RCC 7860 (cell line): ENCODE data around the gene PSG3.
"Not testable (repeated sequence)": the region's sequence is repeated elsewhere in the genome, so short reads cannot be mapped to it uniquely, and the experiment has no call there.

Source experiments
- DNase-seq: peaks from one replicate; pipeline ENCODE4 v3.0.0-alpha.2; 2015; ENCODE audit warnings: low spot score
- FAIRE-seq: peaks from 2 replicates; lab custom pipeline; 2012; peaks lifted over from hg19 to GRCh38; lab: Jason Lieb, UNC

PSG3 gene

DNA sequence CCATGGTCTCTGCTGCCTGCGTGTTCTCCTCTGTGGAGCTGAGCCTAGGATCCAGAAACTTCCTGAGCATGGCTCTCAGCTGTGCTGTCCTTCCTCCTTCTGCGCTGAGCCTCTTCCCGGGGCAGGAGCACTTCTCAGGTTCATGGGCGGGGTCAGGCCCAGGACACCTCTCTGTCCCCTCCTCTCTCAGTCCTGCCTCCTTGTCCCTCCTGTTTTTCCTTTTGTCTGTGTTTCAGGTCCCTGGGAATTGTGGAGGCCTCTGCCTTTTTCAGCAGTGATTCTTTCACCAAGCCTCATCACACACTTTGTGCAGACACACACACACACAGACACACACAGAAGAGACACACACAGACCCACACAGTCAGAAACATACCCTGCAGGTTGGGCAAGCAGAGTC is at the start of gene PSG3:
TSS of gene PSG3 (minus strand) at position 101 of the 400 bp plus-strand sequence. CDS start at position 4, 97 bp downstream.
- not testable (repeated sequence) for DNase-seq, FAIRE-seq

GRCh38 chr19:42788766-42789165 is 48.5 kb upstream of the PSG3 start:
- not testable (repeated sequence) for FAIRE-seq, DNase-seq

GRCh38 chr19:42787766-42788165 is 47.5 kb upstream of the PSG3 start:
- not testable (repeated sequence) for DNase-seq, FAIRE-seq

- DNase-seq, result peak; percentile 75
- peak; percentile 78 for FAIRE-seq
Observed at GRCh38 chr19:42776750-42777612, 36.7 kb upstream of the PSG3 start.

GRCh38 chr19:42774510-42775158 is 34.4 kb upstream of the PSG3 start:
- FAIRE-seq, DNase-seq: not testable (repeated sequence)

DNA sequence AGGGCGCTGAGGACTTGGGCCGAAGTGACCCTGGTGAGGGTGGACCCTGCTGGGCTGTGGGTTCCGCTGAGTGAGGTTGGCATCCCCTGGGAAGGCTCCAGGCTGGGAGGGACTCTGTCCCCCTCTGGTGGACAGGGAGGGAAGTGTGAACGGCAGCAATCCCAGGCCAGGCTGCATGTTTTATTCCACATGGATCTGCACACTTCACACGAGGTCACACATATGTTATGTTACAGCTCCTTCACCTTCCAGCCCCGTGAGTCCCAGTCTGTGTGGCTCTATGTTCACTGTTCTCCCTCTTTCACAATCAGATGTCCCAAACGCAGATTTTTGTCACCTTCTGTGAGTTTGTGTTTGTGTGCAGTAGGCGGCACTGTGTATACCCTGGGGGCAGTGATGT is 27.0 kb upstream of the PSG3 start:
- not testable (repeated sequence) for DNase-seq, FAIRE-seq

GRCh38 chr19:42766871-42767270 is 26.6 kb upstream of the PSG3 start:
- not testable (repeated sequence) for DNase-seq, FAIRE-seq

GRCh38 chr19:42764836-42765235 is 24.6 kb upstream of the PSG3 start:
- DNase-seq (no peak), FAIRE-seq (no peak)

DNA sequence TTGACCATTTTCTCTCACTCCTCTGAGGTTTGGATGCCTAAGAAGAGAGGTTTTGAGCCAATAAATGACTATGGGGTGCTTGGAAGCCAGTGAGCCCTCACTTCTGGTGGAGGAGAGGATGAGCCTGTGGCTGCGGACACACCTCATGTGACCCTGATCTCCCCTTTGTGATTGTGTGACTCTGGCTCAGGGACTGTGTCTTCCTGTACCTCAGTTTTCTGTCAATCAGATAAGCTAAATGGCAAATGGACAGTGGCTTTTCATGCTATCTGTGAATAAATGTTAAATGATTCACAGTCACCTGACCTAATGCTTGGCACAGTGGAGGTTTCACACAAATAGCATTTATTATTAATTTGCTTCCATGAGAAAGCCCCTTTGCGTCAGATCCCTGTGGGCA is 22.5 kb upstream of the PSG3 start:
- DNase-seq (peak; percentile 29), FAIRE-seq (peak; percentile 30)

- not testable (repeated sequence) for FAIRE-seq, DNase-seq
Observed at GRCh38 chr19:42761924-42762295, 21.6 kb upstream of the PSG3 start.

- DNase-seq, result peak; percentile 82
- peak; percentile 86 for FAIRE-seq
Observed at GRCh38 chr19:42760954-42761923, 21.0 kb upstream of the PSG3 start.

- DNase-seq, FAIRE-seq: not testable (repeated sequence)
Observed at GRCh38 chr19:42758667-42759066, 18.4 kb upstream of the PSG3 start.

GRCh38 chr19:42752246-42752645 is 12.0 kb upstream of the PSG3 start:
- DNase-seq, FAIRE-seq: not testable (repeated sequence)

DNA sequence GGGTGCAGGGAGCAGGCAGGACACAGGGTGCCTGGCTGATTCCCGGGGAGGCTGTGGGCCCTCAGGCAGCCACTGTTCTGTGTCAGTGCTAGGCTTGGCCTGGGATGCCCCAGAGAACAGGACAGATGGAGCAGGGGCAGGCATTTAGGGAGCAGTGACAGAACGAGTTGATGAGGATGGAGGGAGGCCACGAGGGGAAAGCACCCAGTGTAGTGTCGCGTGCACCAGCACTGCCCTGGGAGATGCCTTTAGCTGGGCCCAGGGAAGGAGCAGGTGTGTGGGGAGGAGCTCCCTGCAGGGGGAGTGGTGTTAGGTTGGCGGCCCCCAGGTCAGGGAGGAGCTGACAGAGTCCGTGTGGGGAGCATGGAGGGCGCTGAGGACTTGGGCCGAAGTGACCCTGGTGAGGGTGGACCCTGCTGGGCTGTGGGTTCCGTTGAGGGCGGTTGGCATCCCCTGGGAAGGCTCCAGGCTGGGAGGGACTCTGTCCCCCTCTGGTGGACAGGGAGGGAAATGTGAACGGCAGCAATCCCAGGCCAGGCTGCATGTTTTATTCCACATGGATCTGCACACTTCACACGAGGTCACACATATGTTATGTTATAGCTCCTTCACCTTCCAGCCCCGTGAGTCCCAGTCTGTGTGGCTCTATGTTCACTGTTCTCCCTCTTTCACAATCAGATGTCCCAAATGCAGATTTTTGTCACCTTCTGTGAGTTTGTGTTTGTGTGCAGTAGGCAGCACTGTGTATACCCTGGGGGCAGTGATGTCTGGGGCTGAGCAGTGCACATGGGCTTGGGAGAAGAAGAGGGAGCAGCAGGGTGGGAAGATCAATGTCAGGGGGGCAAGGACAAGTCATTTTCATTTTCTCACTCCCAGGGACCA is 1.7 kb upstream of the PSG3 start:
- not testable (repeated sequence) for DNase-seq, FAIRE-seq

DNA sequence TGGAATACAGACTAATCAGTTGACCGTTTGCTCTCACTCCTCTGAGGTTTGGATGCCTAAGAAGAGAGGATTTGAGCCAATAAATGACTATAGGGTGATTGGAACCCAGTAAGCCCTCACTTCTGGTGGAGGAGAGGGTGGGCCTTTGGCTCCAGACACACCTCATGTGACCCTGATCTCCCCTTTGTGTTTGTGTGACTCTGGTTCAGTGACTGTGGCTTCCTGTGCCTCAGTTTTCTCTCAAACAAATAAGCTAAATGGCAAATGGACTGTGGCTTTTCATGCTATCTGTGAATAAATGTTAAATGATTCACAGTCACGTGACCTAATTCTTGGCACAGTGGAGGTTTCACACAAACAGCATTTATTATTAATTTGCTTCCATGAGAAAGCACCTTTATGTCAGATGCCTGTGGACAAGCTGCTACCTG is 2.7 kb downstream of the PSG3 start:
- FAIRE-seq, result peak; percentile 88
- peak; percentile 89 for DNase-seq

- not testable (repeated sequence) for FAIRE-seq
Observed at GRCh38 chr19:42728341-42728740, 11.9 kb downstream of the PSG3 start.

DNA sequence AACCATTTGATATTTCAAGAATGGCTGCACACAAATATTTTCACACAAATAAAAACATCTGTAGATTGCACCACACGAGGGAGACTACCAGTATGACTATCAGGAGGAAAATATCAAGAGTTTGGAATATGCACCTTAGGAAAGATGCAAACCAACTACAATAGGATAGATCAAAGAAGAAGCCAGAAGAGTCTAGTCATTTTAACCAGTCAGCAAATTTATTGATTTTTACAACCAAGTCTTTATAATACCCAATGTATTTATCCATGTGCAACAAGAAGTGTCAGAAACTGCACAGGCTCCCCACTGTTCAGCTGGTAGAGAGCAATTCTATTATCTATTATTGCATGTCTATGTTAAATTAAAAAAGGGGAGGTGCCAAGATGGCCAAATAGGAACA is 26.3 kb downstream of the PSG3 start:
- FAIRE-seq, DNase-seq: not testable (repeated sequence)

More at GRCh38 chr19:42728341-42728740, 11.9 kb downstream of the PSG3 start:
- DNase-seq, result not testable (repeated sequence)

DNA sequence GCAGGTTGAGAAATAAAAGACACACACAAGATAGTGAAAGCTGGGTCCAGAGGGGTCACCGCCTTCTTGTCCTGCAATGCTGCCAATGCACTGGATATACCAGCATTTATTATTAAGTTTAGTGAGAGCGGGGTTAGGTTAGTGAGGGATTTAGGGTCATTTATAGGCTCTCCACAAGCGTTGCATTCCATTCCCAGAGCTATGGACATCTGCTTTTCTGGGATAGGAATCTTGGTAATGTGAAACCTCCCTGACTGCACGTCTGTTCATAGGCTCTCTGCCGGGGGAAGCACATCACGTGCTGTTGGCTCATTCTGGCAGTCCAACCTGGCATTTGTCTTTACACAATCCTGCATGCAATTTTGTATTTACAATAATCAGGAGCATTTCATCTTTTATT is 27.5 kb downstream of the PSG3 start:
- not testable (repeated sequence) for DNase-seq, FAIRE-seq

DNA sequence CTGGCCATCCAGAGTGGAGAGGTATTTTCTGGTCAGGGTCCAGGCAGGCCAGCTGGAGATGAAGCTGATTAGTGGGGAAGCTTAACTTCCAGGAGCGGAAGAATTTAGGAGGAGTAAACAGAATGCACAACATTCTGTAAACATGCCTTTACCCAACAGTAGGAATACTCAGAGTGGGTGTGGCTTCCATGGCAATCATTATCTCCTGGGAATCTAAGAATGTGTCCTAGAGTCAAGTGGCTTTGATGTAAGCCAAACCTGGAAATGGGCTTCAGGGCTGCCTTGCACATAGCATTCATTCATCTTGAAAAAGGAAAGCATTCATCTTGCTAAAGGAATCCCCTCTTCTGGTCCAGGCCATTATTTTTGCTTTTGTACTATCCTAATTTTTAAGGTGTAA is 29.3 kb downstream of the PSG3 start:
- not testable (repeated sequence) for DNase-seq, FAIRE-seq
